CD14-positive monocyte (primary cell): Measurements from ENCODE around the gene SCARB1. TPM values are rescaled to one million over a fixed set of nuclear protein-coding genes. Genes with fewer than 3 reads are reported as not detected.
A peak's percentile ranks its signal among the peaks of the same experiment; 100 is the strongest.

Experiments used
- DNase-seq, 3 donors: peaks; one replicate each; pipeline ENCODE4 v3.0.0-alpha.2; 2011 to 2022
- H2AFZ ChIP-seq: 2 replicates; pipeline ENCODE4 v1.6.0; 2012; ENCODE audit warnings: mild to moderate bottlenecking, low read depth, low read length, inconsistent platforms; ENCODE audit not compliant: insufficient read depth, poor library complexity, severe bottlenecking
- H3K27ac ChIP-seq, 2 donors: 1 replicate in 1 of 2; 2 replicates in 1 of 2; pipeline ENCODE4 v1.5.1; 2012 to 2013; ENCODE audit warnings: low read length in 2 of 2, control low read depth in 1 of 2, inconsistent platforms in 1 of 2, low read depth in 1 of 2, mild to moderate bottlenecking in 1 of 2
- H3K27me3 ChIP-seq, 2 donors: one replicate each; pipeline versions ENCODE4 v1.6.0 to v1.6.1; 2011 to 2013; ENCODE audit warnings: low read length in 2 of 2; ENCODE audit not compliant: control insufficient read depth in 2 of 2, insufficient read depth in 2 of 2
- H3K36me3 ChIP-seq, 2 donors: replicated peaks in 1 of 2; 1 replicate in 1 of 2; 2 replicates in 1 of 2; pipeline versions ENCODE4 v1.5.1 to v1.6.1; 2012 to 2013; ENCODE audit warnings: low read length in 2 of 2, control low read depth in 1 of 2, inconsistent platforms in 1 of 2, mild to moderate bottlenecking in 1 of 2; ENCODE audit not compliant: insufficient read depth in 2 of 2, control insufficient read depth in 1 of 2
- H3K4me1 ChIP-seq, 2 donors: 1 replicate in 1 of 2; 2 replicates in 1 of 2; pipeline versions ENCODE4 v1.5.1 to v1.6.1; 2012 to 2013; ENCODE audit warnings: low read length in 2 of 2, control low read depth in 1 of 2, inconsistent platforms in 1 of 2, mild to moderate bottlenecking in 1 of 2, moderate library complexity in 1 of 2; ENCODE audit not compliant: insufficient read depth in 2 of 2, control insufficient read depth in 1 of 2
- H3K4me2 ChIP-seq: replicated peaks from 2 replicates; pipeline ENCODE3; 2012; ENCODE audit warnings: low read length, moderate library complexity, mild to moderate bottlenecking; ENCODE audit not compliant: poor library complexity, severe bottlenecking; ENCODE audit errors: extremely low read depth
- H3K4me3 ChIP-seq, 3 experiments: fragments of 200-600 bp in 1 of 3; sonication (generic) in 1 of 3; replicated peaks in 1 of 3; 1 replicate in 2 of 3; 2 replicates in 1 of 3; pipeline ENCODE4 v1.5.1; 2011 to 2013; ENCODE audit warnings: low read length in 3 of 3, mild to moderate bottlenecking in 3 of 3, control low read depth in 2 of 3, low read depth in 2 of 3, inconsistent platforms in 1 of 3, moderate library complexity in 1 of 3
- H3K79me2 ChIP-seq: 2 replicates; pipeline ENCODE4 v1.6.0; 2012; ENCODE audit warnings: mild to moderate bottlenecking, control low read depth, inconsistent platforms, low read length, moderate library complexity; ENCODE audit not compliant: insufficient read depth
- H3K9ac ChIP-seq: 2 replicates; pipeline ENCODE4 v1.6.0; 2017; ENCODE audit warnings: low read length, mild to moderate bottlenecking; ENCODE audit not compliant: insufficient read depth, poor library complexity, severe bottlenecking
- H3K9me3 ChIP-seq, 2 donors: replicated peaks in 1 of 2; 1 replicate in 1 of 2; 2 replicates in 1 of 2; pipeline versions ENCODE4 v1.5.1 to v1.6.1; 2012 to 2013; ENCODE audit warnings: low read length in 2 of 2, control low read depth in 1 of 2; ENCODE audit not compliant: control insufficient read depth in 1 of 2, insufficient read depth in 1 of 2
- H4K20me1 ChIP-seq: 2 replicates; pipeline ENCODE4 v1.6.0; 2012; ENCODE audit warnings: mild to moderate bottlenecking, low read length, control low read depth, moderate library complexity; ENCODE audit not compliant: insufficient read depth
- H3K27ac Mint-ChIP-seq, 7 donors: one replicate each; pipeline ENCODE4 v1.8.0; 2020; ENCODE audit warnings: mild to moderate bottlenecking in 7 of 7, mixed read lengths in 7 of 7, moderate library complexity in 6 of 7, inconsistent platforms in 2 of 7
- H3K27me3 Mint-ChIP-seq, 3 donors: one replicate each; pipeline ENCODE4 v1.8.0; 2021 to 2022; ENCODE audit warnings: low read depth in 3 of 3, mild to moderate bottlenecking in 3 of 3, mixed read lengths in 3 of 3, moderate library complexity in 3 of 3, inconsistent platforms in 1 of 3
- H3K36me3 Mint-ChIP-seq, 2 donors: one replicate each; pipeline ENCODE4 v1.8.0; 2020; ENCODE audit warnings: mixed read lengths in 2 of 2, inconsistent platforms in 1 of 2, mild to moderate bottlenecking in 1 of 2
- H3K4me1 Mint-ChIP-seq: one replicate; pipeline ENCODE4 v1.8.0; 2020; ENCODE audit warnings: mild to moderate bottlenecking, mixed read lengths
- H3K4me3 Mint-ChIP-seq, 2 donors: one replicate each; pipeline ENCODE4 v1.8.0; 2020; ENCODE audit warnings: mild to moderate bottlenecking in 2 of 2, mixed read lengths in 2 of 2, moderate library complexity in 1 of 2
- H3K9me3 Mint-ChIP-seq, 7 donors: one replicate each; pipeline ENCODE4 v1.8.0; 2020 to 2022; ENCODE audit warnings: mixed read lengths in 7 of 7, mild to moderate bottlenecking in 6 of 7, moderate library complexity in 6 of 7, inconsistent platforms in 2 of 7
- WGBS: methylation state at CpG from one replicate; pipeline ENCODE4 v1.1.5; 2013; ENCODE audit warnings: missing lambda C conversion rate; ENCODE audit not compliant: insufficient coverage; 5-methylcytosine and 5-hydroxymethylcytosine counted together
- intact Hi-C, 2 donors: fragments of 100-400 bp; cut with micrococcal nuclease; formaldehyde crosslinking; loops; one replicate each; pipeline versions ENCODE4 v1.15.0 to v1.15.1; 2023
- polyA plus RNA-seq, 3 donors: library from polyadenylated mRNA; depleted of rRNA in 1 of 3; unstranded in 2 of 3; stranded (reverse) in 1 of 3; fragments of 300-500 nt in 2 of 3; fragments of >200 nt in 1 of 3; fragmentation: Illumina TruSeq in 2 of 3; gene quantifications; 1 replicate in 2 of 3; 2 replicates in 1 of 3; pipeline ENCODE4 v1.2.3, GENCODE V29; 2012 to 2021
- TF ChIP-seq, protein P1 (sequence below): fragments of 200-600 bp; IDR thresholded peaks from one replicate; pipeline ENCODE4 v1.8.0; 2022; ENCODE audit warnings: antibody characterized with exemption, mild to moderate bottlenecking

The SCARB1 gene
- polyA plus RNA-seq, 3 donors, result 13.1 to 34.3 (median 15.2) TPM

DNA sequence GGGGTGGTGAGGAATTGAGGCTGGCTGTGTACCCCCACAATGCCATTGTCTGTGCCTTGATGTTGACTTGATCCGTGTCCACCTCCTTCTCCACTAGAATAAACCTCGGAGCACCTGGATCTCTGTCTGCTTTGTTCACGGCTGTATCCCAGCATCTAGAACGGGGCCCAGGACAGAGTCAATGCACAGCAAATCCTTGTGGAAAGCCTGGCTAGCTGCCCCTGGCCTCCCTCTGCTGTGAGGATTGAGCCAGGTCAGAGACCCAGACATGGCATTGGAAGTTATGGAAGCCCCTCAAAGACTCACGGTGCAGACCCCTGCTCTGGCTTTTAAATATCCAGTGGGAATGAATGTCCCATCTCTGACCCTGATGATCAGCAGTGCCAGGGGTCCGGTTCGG is 109.2 kb downstream of the SCARB1 start:
- no peak overlapping the region for H3K4me2 ChIP-seq
- Mint-ChIP-seq H3K27me3 (peaks cover 2 to 5% (median 4%) of the 10 kb centered on the region in 3 donors), H3K27ac (peak overlapping the region; percentile 86 to 98 (median 93))

DNA sequence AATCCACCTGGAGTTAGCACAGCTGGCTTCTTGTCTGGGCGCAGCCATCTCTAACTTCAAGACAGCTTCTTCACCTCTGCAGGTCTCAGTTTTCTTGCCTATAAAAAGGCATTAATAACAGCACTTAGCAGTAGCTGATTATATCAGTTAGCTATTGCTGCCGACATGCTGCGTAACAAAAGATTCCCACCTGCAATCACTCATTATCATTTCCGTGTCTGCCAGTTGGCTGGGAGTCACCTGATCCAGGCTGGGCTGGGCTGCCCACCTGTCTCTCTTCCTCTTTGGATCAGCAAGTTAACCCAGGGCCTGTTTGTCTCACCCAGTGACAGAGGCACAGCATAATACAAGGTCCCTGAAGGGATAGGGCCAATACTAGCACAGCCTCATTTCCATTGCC is 109.7 kb downstream of the SCARB1 start:
- H2AFZ ChIP-seq, result no peak overlapping the region
- peak overlapping the region; percentile 68 to 98 (median 93) for H3K27ac Mint-ChIP-seq
- H4K20me1 ChIP-seq, result no peaks in the 10 kb centered on the region
- H3K9me3 Mint-ChIP-seq, result peaks cover 6 to 16% (median 10%) of the 10 kb centered on the region in 7 donors
- H3K9me3 ChIP-seq, result peaks cover 0 to 10% of the 10 kb centered on the region in 2 donors
- H3K4me3 ChIP-seq, result peak overlapping the region in 1 of 3 experiments; percentile 41
- DNase-seq, result no peak
- peak overlapping the region; percentile 90 to 94 for H3K27ac ChIP-seq
- H3K36me3 ChIP-seq, result no peaks in the 10 kb centered on the region
- H3K4me3 Mint-ChIP-seq, result no peak overlapping the region
- H3K4me1 ChIP-seq, result peaks cover 76 to 96% of the 10 kb centered on the region in 2 donors
- H3K27me3 Mint-ChIP-seq, result peaks cover 2 to 5% (median 2%) of the 10 kb centered on the region in 3 donors
- no peak overlapping the region for H3K9ac ChIP-seq
- H3K4me1 Mint-ChIP-seq, result peaks cover 92% of the 10 kb centered on the region
- WGBS, result 78% methylated on average over 3 of the region's 4 CpGs
- no peak overlapping the region for H3K4me2 ChIP-seq
- no peaks in the 10 kb centered on the region for H3K27me3 ChIP-seq
- intact Hi-C loops, result no loop called here
- no peaks in the 10 kb centered on the region for H3K79me2 ChIP-seq
- TF ChIP-seq, protein P1, sequence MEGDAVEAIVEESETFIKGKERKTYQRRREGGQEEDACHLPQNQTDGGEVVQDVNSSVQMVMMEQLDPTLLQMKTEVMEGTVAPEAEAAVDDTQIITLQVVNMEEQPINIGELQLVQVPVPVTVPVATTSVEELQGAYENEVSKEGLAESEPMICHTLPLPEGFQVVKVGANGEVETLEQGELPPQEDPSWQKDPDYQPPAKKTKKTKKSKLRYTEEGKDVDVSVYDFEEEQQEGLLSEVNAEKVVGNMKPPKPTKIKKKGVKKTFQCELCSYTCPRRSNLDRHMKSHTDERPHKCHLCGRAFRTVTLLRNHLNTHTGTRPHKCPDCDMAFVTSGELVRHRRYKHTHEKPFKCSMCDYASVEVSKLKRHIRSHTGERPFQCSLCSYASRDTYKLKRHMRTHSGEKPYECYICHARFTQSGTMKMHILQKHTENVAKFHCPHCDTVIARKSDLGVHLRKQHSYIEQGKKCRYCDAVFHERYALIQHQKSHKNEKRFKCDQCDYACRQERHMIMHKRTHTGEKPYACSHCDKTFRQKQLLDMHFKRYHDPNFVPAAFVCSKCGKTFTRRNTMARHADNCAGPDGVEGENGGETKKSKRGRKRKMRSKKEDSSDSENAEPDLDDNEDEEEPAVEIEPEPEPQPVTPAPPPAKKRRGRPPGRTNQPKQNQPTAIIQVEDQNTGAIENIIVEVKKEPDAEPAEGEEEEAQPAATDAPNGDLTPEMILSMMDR, result no peak
- peaks cover 7 to 18% of the 10 kb centered on the region in 2 donors for H3K36me3 Mint-ChIP-seq

More for the DNA sequence above, 109.2 kb downstream of the SCARB1 start:
- Mint-ChIP-seq H3K9me3 (peaks cover 6 to 16% (median 10%) of the 10 kb centered on the region in 7 donors), H3K36me3 (peaks cover 9 to 18% of the 10 kb centered on the region in 2 donors), H3K4me1 (peaks cover 94% of the 10 kb centered on the region), H3K4me3 (no peak overlapping the region)
- Histone ChIP-seq H3K9ac (no peak overlapping the region), H3K4me3 (peak overlapping the region in 1 of 3 experiments; percentile 41), H3K79me2 (no peaks in the 10 kb centered on the region), H3K27me3 (no peaks in the 10 kb centered on the region), H4K20me1 (no peaks in the 10 kb centered on the region), H3K27ac (peak overlapping the region; percentile 90 to 94), H2AFZ (peak overlapping the region; percentile 38), H3K4me1 (peaks cover 80 to 100% of the 10 kb centered on the region in 2 donors), H3K9me3 (peaks cover 0 to 10% of the 10 kb centered on the region in 2 donors), H3K36me3 (no peaks in the 10 kb centered on the region)
- intact Hi-C loops, result no loop called here
- WGBS, result 73% methylated on average over 7 of the region's 7 CpGs
- TF ChIP-seq, protein P1, result no peak
- no peak for DNase-seq
